Activated CD4-positive, CD25-positive, alpha-beta regulatory T cell (primary cell): ENCODE results near the gene PITHD1.
A peak's percentile ranks its signal among the peaks of the same experiment; 100 is the strongest.
"Not testable (repeated sequence)": the region's sequence is repeated elsewhere in the genome, so short reads cannot be mapped to it uniquely, and the experiment has no call there.

Experiments
- DNase-seq, 4 experiments: peaks; one replicate each; lab custom pipeline; 2025; lab: John Stamatoyannopoulos, UW

Gene PITHD1

DNA sequence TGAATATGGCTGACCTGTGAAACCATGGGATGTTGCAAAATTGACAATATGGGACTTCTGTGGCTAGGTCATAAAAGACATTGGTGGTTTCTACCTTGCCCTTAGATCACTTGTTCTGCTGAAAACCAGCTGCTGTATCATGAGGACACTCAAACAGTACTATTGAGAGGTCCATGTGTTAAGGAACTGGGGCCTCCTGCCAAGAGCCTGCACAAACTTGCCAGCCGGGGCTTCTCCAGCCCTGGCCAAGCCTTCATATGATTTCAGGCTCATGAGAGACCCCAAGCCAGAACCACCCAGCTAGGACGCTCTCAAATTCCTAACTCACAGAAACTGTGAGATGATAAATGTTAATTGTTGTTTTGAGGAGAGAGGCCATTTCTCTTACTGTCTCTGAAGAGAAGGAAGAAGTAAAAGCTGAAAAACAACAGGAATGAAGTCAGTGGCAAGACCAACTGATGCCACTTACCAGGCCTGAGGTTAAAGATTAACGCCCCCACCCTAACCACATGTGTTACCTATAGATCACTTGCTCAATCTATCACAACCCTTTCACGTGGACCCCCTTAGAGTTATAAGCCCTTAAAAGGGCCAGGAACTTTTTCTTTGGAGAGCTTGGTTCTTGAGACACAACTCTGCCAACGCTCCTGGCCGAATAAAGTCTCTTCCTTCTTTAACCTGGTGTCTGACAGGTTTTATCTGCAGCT is 3.9 kb upstream of the PITHD1 start:
- DNase-seq: no peak

DNA sequence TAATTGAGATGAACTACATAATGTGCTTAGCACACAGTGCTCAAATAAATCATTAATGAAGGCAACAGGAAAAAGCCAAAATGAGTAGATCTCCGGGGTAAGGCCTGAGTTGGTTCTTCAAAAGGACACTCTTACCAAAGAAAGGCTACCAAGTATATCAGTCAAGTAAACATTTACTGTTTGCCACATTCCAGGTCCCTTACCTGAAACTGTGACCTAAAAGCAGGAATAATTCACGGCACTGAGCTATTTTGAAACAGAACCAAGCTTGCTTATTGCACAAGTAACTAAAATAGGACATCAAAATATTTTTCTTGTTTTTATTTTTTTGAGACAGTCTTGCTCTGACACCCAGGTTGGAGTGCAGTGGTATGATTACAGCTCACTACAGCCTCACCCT is 2.0 kb upstream of the PITHD1 start:
- DNase-seq: no peak

DNA sequence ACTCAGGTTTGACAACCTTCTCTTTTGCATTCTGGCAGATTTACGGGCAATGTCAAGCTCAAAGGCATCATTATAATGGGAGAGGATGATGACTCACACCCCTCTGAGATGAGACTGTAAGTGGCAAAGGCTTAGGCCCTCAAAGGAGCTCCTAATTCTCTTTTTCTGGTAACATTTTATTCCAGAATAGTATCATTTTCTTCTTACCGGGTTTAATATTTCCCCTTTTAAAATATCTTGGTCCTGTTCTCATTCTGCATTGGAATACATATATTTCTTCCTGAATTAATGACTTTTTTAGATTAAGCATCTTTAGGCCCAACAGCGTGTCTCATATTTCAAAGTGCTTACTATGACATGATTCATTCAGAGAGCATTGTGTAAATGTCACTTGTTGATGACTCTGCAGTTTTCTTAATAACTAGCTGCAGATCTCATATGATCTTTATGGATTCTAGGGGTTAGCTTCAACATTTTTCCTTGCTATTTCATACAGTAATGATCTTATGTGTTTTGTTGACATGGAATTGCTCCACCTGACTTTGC is 1.7 kb downstream of the PITHD1 start:
- no peak for DNase-seq

DNA sequence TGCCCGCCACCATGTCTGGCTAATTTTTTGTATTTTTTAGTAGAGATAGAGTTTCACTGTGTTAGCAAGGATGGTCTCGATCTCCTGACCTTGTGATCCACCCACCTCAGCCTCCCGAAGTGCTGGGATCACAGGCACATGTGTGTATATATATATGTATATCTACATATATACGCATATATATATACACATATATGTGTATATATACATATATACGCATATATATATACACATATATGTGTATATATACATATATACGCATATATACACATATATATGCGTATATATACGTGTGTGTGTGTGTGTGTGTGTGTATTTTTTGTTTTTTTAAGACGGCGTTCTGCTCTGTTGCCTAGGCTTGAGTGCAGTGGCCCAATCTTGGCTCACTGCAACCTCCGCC is 4.9 kb downstream of the PITHD1 start:
- DNase-seq: not testable (repeated sequence)

DNA sequence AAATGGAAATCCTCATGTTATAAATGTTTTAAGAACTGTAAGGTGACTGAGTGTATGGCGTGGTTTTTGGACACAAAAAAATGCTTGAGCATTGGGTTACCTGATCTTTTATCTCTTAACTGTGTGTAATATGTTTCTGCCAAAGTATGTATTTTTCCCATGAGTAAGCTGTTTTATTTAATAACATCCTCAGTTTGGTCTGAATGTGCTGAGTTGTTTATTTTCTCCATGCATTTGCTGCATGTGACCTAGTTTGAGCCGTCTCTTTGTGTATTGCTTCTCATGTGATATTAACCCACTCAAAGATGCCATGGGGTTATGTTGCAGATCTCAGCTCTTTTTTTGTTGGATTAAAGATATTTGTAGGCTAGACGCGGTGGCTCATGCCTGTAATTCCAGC is 6.6 kb downstream of the PITHD1 start:
- DNase-seq: no peak

DNA sequence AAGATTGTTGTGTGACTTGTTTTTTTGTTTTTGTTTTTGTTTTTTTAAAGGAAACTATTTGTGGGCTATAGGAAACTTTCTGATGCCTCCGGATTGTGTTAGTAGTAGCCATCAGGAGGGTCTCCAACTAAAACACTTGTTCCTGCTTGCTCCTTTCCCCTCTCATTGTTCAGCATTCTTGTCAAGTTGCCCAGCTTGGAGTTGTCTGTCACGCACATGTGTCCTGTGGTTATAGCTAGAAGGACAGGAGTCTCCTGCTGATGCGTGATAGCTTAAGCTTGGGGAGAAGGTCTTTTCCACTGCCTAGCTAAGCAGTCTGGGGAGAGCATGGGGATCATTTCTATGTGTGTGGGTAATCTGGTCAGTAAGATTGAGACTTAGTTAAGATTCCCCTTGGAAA is 9.5 kb downstream of the PITHD1 start:
- DNase-seq: no peak

DNA sequence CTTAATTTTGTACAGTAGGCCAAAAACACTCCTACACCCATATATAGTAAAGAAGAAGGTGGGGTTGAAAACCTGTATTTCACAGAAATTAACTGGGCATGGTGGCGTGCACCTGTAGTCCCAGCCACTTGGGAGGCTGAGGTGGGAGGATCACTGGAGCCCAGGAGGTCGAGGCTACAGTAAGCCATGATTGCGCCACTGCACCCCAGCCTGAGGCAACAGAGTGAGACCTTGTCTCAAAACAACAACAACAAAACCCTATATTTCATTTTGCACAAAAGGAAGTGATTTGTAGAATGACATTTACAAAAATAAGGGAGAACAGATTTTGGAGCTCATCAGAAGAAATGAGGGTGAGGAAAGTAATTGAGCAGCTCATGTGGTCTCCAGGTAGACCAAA is 10.5 kb downstream of the PITHD1 start:
- DNase-seq: no peak

DNA sequence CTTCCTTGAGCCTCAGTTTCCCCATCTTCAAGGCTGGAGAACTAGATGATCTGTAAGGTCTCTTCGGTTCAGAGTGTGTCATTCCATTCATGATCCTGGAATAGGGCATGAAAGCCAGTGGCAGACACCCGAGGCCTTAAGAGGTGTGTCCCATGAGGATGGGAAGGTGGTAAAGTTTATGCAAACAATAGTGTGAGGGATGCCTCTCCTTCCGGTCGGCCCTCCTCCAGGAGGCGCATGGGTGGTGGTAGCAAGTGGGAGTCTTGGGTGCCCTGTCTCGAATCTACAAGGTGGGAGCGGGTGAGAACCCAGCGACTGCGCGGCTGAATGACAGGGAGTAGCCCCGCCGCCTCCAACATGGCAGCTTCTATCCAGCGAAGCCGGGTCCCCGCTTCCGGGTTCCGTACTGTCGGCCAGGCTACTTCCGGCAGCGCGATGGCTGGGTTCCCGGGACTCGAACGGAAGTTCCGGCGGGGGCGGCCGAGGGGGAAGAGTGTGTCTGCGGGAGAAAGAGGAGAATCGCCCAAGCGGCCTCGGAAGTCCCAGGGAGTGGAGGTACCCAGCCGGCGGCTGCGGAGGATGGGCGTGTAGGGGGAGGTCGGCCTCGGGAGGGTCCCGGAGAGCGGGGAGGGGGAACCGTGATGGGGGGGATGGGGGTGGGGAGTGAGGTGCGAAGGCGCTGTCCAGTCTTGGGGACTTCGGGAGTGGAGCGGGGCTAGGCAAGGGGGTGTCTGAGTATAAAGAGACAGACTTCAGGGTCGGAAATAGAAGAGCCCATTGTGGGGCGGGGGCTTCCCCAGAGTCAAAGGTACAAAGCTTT is 12.7 kb downstream of the PITHD1 start, which contains the start of gene LYPLA2:
Gene LYPLA2, plus strand, starts transcription at position 450 of the 820 bp plus-strand sequence. CDS start 1,538 bp downstream, outside the sequence.
- peak; percentile 70 to 77 (median 74) for DNase-seq

DNA sequence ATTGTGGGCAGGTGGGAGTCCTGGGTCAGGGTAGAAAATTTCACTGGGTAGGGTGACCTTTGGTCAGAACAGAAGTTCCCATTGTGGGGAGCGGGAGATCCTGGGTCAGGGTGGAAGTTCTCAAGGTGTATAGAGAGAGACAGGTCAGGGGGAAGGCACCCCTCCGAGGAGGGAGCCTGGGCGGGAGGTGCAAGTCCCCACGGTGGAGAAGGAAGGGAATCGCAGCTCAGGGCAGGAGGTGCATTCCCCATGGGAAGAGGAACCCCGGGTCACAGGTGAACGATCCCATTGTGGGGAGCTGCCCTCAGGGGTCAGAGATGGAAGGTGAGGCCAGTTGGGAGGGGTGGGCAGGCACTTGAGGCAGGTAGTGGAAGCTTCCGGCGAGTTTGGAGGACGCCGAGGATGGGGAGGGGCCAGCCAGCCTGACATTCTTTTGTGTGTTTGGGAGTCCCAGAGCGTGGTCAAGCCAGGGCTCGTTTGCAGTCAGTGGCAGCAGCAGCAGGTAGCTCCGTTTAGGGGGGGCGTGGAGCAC is 13.4 kb downstream of the PITHD1 start:
- DNase-seq: peak in 1 of 4 experiments; percentile 22

DNA sequence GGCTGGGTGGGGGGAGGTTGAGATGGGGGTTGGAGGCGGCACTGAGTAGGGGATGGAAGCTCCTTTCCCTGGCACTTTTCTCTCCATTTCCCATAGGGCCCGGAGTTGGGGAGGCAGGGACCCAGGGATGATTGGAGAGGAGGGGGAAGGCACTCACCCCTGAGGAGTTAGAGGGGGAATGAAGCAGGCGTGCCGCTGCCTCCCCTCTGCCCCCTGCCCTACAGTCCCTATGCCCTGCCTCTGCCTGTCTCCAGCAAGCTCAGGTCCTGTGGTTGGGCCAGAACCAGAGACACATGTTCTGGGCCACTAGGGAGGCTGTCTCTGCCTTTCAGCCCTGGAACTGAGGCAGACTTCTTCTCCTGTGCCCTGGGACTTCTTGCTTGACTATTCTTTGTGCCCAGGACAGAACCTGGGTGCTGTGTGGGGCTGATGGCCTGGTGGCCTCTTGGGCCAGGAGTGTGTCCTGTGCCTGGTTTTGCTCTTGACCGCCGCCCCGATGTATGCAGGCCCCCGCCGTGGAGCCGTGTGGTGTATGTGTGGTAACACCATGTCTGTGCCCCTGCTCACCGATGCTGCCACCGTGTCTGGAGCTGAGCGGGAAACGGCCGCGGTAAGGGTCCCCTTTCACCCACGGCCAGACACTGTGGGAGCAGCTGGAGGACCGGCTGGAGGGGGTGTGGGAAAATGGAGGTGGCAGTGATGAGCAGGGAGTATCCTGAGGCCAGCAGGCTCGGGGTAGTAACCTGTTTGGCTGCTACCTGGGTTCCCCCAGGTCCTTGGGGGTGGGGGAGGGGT is 14.1 kb downstream of the PITHD1 start:
- DNase-seq: no peak

DNA sequence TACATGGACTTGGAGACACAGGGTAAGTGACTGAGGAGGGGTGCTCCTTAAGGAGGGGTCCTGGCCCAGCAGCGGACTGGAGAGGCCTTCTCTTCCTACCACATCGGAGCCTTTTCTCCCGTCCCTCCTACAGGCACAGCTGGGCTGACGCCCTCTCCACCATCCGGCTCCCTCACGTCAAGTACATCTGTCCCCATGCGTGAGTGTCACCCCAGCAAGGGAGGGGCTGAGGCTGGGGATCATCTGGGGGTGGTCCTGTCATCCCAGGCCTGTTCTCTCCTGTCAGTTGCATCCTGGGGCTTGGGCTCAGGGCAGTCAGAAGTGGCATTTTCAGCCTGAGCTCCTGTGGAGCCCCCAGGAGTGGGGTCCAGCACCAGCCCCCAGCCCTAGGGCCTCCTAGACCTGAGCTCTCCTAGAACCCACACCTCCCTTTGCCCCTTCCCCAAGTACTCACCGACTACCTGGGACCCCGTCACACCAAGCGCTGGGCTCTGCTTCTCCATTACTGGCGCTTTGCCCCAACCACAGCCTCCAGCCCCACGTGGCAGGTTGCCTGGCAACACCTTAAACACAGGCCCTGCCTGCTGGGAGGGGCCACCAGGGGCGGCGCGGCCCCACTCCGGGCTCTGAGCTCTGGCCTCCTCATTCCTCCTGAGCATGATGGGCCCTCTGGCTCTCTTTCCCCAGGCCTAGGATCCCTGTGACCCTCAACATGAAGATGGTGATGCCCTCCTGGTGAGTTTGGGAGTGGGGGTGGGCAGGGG is 15.0 kb downstream of the PITHD1 start:
- no peak for DNase-seq

DNA sequence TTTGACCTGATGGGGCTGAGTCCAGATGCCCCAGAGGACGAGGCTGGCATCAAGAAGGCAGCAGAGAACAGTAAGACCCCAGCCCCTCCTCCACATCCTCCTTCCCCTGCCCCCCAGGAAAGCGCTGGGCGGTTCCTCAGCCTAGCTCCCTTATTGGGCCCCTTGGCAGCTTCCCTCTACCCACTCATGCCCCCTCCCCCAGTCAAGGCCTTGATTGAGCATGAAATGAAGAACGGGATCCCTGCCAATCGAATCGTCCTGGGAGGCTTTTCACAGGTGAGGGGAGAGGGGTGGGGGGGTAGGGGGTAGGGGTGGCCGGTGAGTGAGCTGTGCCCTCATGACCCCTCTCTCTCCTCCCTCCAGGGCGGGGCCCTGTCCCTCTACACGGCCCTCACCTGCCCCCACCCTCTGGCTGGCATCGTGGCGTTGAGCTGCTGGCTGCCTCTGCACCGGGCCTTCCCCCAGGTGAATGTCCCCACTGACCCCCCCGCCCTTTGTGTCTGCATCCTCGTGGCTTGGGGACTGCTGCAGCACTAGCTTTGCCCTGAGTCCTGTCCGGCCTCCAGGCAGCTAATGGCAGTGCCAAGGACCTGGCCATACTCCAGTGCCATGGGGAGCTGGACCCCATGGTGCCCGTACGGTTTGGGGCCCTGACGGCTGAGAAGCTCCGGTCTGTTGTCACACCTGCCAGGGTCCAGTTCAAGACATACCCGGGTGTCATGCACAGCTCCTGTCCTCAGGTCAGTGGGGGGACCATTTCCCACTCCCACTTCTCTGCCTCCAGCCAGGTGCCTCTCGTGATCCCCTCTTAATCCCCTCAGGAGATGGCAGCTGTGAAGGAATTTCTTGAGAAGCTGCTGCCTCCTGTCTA is 15.9 kb downstream of the PITHD1 start:
- no peak for DNase-seq

DNA sequence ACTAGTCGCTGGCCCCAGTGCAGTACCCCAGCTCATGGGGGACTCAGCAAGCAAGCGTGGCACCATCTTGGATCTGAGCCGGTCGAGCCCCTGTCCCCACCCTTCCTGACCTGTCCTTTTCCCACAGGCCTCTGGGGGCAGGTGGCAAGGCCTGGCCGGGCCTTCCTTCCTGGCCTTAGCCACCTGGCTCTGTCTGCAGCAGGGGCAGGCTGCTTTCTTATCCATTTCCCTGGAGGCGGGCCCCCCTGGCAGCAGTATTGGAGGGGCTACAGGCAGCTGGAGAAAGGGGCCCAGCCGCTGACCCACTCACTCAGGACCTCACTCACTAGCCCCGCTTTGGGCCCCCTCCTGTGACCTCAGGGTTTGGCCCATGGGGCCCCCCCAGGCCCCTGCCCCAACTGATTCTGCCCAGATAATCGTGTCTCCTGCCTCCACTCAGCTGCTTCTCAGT is 16.5 kb downstream of the PITHD1 start:
- not testable (repeated sequence) for DNase-seq

DNA sequence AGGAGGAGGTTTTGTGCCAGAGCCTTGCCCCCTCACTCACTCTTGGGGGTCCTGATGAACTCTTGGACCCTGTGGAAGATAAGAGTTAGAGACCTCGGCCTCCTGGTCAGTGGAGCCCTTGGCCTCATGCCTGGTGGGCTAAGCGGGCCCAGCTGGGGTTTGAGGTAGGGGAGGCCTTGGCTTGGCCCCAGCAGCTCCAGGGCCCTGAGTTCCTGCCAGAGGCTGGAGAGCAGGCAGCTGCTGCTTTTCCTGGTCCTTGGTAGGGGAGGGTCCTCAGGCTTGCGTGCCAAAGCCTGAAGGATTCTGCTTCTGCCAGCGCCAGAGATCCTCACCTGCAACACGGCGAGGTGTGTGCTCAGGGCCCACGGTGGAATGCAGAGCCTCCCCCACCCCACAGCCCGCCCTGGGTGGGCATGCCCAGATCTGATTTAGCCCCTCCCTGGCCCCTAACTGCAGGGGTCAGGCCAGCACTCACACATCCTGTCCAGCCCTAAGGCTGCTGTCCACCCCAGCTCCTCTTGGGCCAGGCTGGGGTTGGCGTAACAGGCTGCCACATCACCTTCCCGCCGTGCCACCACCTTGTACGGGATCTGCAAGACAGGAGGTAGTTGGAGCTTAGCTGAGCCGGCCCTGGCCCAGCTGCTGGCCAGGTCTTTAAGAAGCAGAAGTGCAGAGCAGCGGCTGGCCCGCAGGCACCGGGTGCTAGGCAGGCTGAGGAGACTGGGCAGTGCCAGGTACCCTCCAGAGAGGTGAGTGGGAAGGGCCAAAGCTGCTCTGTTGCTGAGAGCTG is 17.7 kb downstream of the PITHD1 start:
- no peak for DNase-seq

DNA sequence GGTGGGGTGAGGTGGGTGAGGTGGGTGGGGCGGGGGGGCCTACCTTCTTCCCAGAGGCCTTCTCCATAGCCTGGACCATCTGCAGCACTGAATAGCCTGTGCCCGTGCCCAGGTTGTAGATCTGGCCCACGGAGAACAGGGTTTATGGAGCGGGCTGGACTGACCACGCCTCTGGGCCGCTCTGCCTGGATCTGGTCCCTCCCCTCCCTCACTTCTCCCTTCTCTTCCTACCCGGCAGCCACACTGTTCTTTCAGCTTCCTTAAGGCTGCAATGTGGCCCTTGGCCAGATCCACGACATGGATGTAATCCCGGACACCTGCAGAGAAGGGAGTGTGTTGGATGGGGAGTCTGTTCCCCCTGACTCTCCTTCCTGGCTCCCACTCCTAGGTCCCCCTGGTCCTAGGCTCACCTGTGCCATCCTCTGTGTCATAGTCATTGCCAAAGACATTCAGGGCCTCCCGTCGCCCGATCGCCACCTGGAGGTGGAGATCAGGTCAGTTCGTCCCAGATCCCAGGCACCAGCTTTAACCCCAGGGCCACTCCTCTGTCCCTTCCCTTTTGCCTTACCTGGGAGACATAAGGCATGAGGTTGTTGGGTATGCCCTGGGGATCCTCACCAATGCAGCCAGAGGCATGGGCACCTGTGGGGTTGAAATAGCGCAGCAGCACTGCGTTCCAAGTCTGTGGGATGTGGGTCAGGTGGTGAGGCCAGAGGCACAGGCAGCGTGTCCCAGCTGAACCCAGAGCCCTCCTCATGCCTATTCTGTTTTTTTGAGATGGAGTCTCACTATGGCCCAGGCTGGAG is 18.5 kb downstream of the PITHD1 start:
- no peak for DNase-seq

DNA sequence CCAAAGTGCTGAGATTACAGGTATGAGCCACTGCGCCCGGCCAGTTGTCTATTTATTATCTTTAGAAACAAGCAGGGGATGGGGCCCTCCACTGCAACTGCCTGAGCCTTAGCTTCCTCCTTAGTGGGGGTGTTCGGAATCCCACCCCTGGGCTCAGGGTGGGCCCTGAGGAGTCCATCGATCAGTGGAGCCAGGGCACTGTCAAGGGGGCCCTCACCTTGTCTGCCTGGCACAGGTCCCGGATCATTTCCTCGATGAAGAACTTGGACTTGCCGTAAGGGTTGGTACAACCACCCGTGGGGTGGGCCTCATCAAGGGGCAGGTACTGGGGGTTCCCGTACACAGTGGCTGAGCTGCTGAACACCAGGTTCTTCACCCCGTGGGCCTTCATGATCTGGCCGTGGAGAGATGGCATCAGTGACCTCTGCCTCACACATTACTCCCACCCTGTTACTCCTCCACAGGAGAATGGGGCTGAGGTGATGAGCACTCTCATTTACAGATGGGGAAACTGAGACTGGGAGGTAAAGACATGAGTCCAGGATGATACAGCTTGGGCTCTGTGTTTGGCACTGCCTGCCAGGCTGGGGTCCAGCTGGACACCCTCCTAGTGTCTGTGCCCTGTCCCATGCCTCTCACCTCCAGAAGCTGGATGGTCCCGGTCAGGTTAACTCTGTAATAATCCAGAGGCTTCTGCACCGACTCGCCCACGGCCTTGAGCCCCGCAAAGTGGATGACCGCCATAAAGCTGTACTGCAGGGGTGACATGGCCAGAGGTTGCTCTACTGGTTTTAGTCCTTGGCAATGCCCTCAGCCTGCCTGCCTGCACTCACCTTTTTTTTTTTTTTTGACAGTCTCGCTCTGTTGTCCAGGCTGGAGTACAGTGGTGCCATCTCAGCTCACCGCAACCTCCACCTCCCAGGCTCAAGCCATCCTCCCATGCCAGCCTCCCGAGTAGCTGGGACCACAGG is 19.5 kb downstream of the PITHD1 start:
- DNase-seq: no peak

DNA sequence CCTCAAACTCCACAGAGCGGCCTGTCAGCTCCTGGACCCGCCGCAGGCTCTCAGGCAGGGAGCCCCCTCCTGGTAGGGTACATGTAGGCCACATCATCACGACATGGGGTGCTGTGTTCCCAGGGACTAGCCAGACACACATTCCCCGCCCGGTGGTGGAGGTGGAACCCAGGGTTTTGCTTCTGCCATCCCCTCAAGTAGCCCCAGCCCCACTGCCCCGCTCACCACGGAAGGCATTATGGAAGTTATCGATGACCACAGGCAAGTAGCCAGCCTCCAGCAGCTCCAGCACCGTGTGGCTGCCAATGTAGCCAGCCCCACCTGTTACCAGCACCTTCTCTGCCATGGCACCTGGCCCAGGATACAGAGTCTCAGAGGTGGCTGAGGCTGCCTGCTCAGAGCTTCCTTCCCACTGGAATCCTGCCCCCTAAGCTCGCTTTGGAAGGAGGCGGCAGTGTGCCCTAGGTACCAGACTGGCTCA is 20.5 kb downstream of the PITHD1 start:
- no peak for DNase-seq
